ENCODE data around the gene TJP3. TPM values are rescaled to one million over a fixed set of nuclear protein-coding genes. Genes with fewer than 3 reads are reported as not detected.
A peak's percentile ranks its signal among the peaks of the same experiment; 100 is the strongest.

The TJP3 gene
- total and polyA plus RNA-seq, 2 experiments from 2014 or later = 23.7 to 49.2 TPM

DNA sequence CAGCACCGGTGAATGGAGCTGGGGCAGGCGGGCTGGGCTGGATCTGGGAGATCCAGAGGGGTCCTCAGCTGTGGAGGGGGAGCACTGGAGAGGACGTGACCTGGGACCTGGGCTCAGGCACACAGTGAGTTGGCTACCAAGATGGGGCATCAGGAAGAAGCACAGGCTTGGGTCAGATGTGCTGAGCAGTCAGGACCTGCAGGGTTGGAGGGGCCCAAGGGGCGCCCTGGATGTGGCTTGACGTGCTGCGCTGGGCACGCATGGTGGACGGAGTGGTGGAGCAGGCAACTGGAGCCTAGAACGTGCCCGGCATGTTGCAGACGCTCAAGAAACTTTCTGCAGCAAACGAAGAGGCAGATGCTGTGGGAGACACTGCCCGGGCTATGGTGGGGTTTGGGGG lies 28.6 kb upstream of the TJP3 start:
- TF ChIP-seq CTCF (IDR thresholded peaks at IDR 0.05; ENCODE audit: poor library complexity) = no peak
- no peak for TF ChIP-seq EZH2phosphoT487 (IDR thresholded peaks at IDR 0.05; ENCODE audit: low read depth, severe bottlenecking, unreplicated experiment)
- TF ChIP-seq EZH2 (IDR thresholded peaks at IDR 0.05; ENCODE audit: borderline replicate concordance) = no peak
- no peaks in the 10 kb centered on the region for H3K9me3 ChIP-seq (ENCODE audit: low read depth)
- no peaks in the 10 kb centered on the region for H3K36me3 ChIP-seq (replicated peaks; ENCODE audit: insufficient read depth, low read depth)
- 92% methylated on average over 13 of the region's 13 CpGs for WGBS (ENCODE audit: low lambda C conversion rate, missing lambda C conversion rate)
- H3K4me2 ChIP-seq = no peak overlapping the region
- no peak overlapping the region for H3K4me3 ChIP-seq
- no peak overlapping the region for H3K27ac ChIP-seq
- no peaks in the 10 kb centered on the region for H4K20me1 ChIP-seq (ENCODE audit: insufficient read depth, poor library complexity, severe bottlenecking)
- no peaks in the 10 kb centered on the region for H3K27me3 ChIP-seq
- DNase-seq (ENCODE audit: low spot score) = no peak
- H2AFZ ChIP-seq = no peak overlapping the region
- no peaks in the 10 kb centered on the region for H3K9me2 ChIP-seq (replicated peaks; ENCODE audit: insufficient read depth)
- H3K79me2 ChIP-seq = peaks cover 35% of the 10 kb centered on the region
- H3K4me1 ChIP-seq (ENCODE audit: insufficient read depth) = peaks cover 9% of the 10 kb centered on the region

GRCh38 chr19:3680939-3681338 lies 27.2 kb upstream of the TJP3 start:
- H3K9me3 ChIP-seq (ENCODE audit: low read depth) = no peaks in the 10 kb centered on the region
- H3K27me3 ChIP-seq = no peaks in the 10 kb centered on the region
- DNase-seq (ENCODE audit: low spot score) = no peak
- H3K4me1 ChIP-seq (ENCODE audit: insufficient read depth) = peaks cover 9% of the 10 kb centered on the region
- no peaks in the 10 kb centered on the region for H3K36me3 ChIP-seq (replicated peaks; ENCODE audit: insufficient read depth, low read depth)
- peaks cover 43% of the 10 kb centered on the region for H3K79me2 ChIP-seq
- no peak overlapping the region for H2AFZ ChIP-seq
- TF ChIP-seq EZH2 (IDR thresholded peaks at IDR 0.05; ENCODE audit: borderline replicate concordance) (no peak), CTCF (IDR thresholded peaks at IDR 0.05; ENCODE audit: poor library complexity) (no peak), EZH2phosphoT487 (IDR thresholded peaks at IDR 0.05; ENCODE audit: low read depth, severe bottlenecking, unreplicated experiment) (no peak)
- H3K9me2 ChIP-seq (replicated peaks; ENCODE audit: insufficient read depth) = no peaks in the 10 kb centered on the region
- no peak overlapping the region for H3K4me3 ChIP-seq
- H4K20me1 ChIP-seq (ENCODE audit: insufficient read depth, poor library complexity, severe bottlenecking) = no peaks in the 10 kb centered on the region
- H3K27ac ChIP-seq = no peak overlapping the region
- 92% methylated on average over 9 of the region's 12 CpGs for WGBS (ENCODE audit: low lambda C conversion rate, missing lambda C conversion rate)
- no peak overlapping the region for H3K4me2 ChIP-seq

- Histone ChIP-seq H3K27ac (peak overlapping the region; percentile 46), H3K79me2 (peaks cover 44% of the 10 kb centered on the region), H3K9me2 (replicated peaks; ENCODE audit: insufficient read depth) (no peaks in the 10 kb centered on the region), H4K20me1 (ENCODE audit: insufficient read depth, poor library complexity, severe bottlenecking) (peaks cover 3% of the 10 kb centered on the region), H3K9me3 (ENCODE audit: low read depth) (no peaks in the 10 kb centered on the region), H2AFZ (no peak overlapping the region), H3K4me1 (ENCODE audit: insufficient read depth) (peaks cover 13% of the 10 kb centered on the region), H3K4me2 (peak overlapping the region; percentile 20), H3K27me3 (no peaks in the 10 kb centered on the region), H3K4me3 (no peak overlapping the region), H3K36me3 (replicated peaks; ENCODE audit: insufficient read depth, low read depth) (no peaks in the 10 kb centered on the region)
- no peak for TF ChIP-seq EZH2 (IDR thresholded peaks at IDR 0.05; ENCODE audit: borderline replicate concordance)
- TF ChIP-seq EZH2phosphoT487 (IDR thresholded peaks at IDR 0.05; ENCODE audit: low read depth, severe bottlenecking, unreplicated experiment) = no peak
- no peak for TF ChIP-seq CTCF (IDR thresholded peaks at IDR 0.05; ENCODE audit: poor library complexity)
- 92% methylated on average over 10 of the region's 10 CpGs for WGBS (ENCODE audit: low lambda C conversion rate, missing lambda C conversion rate)
- DNase-seq (ENCODE audit: low spot score) = no peak
Measured at GRCh38 chr19:3682286-3682685, 25.9 kb upstream of the TJP3 start.

Data from hepatocyte (in vitro differentiated cells).